ENCODE results near the gene WDR76. TPM values are rescaled to one million over a fixed set of nuclear protein-coding genes. Genes with fewer than 3 reads are reported as not detected.

WDR76 gene
- total RNA-seq, 1 donor from 2014 or later, result 4.5 TPM

DNA sequence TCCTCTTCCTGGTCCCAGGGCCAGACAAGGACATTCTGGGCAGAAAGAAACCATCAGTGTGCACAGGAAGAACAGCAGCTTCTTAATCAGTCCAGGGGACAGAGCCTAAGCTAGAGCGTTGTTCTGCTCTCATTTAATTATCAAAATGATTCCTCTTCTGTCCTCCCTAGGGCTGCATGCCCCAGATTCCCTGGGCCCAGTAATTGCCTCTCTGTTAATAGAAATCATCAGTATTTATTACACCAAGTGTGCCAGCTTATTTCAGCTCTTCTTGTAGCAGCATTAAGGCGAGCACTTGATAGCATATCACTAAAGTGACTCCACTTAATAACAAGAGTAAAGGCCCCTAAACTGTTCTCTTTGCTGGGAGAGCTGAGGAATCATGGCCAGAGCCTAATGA lies 72.1 kb downstream of the WDR76 start:
- Histone ChIP-seq H3K4me3 (ENCODE audit: low read depth, low read length) (no peak overlapping the region), H3K27me3 (ENCODE audit: control insufficient read depth, insufficient read depth, low read length) (no peaks in the 10 kb centered on the region), H3K36me3 (ENCODE audit: control insufficient read depth, insufficient read depth, low read length) (peaks cover 1% of the 10 kb centered on the region)
- TF ChIP-seq, protein P1, sequence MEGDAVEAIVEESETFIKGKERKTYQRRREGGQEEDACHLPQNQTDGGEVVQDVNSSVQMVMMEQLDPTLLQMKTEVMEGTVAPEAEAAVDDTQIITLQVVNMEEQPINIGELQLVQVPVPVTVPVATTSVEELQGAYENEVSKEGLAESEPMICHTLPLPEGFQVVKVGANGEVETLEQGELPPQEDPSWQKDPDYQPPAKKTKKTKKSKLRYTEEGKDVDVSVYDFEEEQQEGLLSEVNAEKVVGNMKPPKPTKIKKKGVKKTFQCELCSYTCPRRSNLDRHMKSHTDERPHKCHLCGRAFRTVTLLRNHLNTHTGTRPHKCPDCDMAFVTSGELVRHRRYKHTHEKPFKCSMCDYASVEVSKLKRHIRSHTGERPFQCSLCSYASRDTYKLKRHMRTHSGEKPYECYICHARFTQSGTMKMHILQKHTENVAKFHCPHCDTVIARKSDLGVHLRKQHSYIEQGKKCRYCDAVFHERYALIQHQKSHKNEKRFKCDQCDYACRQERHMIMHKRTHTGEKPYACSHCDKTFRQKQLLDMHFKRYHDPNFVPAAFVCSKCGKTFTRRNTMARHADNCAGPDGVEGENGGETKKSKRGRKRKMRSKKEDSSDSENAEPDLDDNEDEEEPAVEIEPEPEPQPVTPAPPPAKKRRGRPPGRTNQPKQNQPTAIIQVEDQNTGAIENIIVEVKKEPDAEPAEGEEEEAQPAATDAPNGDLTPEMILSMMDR (IDR thresholded peaks at IDR 0.05; ENCODE audit: insufficient read depth, low read length, poor library complexity, severe bottlenecking), result no peak
- no peak for DNase-seq (ENCODE audit: low read depth)

DNA sequence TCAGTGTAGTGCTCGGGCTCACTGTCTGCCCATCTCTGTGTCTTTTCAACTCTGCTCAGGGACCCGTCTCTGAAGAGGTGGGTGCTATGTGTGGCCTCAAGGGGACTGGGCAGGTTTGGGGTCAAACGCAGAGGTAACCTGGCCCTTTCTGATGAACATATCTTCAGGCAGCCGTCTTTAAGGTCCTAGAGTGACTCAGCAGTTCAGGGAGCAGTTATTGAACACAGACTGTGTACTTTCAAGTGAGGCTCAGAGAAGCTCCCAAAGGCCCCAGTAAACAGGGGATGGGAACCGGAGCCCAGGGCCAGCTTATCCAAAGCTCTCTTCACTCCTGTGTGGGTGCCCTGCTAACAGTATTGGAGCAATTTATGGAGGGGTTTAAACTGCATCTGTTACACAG lies 73.1 kb downstream of the WDR76 start:
- no peak for DNase-seq (ENCODE audit: low read depth)
- H3K27me3 ChIP-seq (ENCODE audit: control insufficient read depth, insufficient read depth, low read length), result no peaks in the 10 kb centered on the region
- H3K36me3 ChIP-seq (ENCODE audit: control insufficient read depth, insufficient read depth, low read length), result peaks cover 1% of the 10 kb centered on the region
- TF ChIP-seq, protein P1 (IDR thresholded peaks at IDR 0.05; ENCODE audit: insufficient read depth, low read length, poor library complexity, severe bottlenecking), result no peak
- no peak overlapping the region for H3K4me3 ChIP-seq (ENCODE audit: low read depth, low read length)

DNA sequence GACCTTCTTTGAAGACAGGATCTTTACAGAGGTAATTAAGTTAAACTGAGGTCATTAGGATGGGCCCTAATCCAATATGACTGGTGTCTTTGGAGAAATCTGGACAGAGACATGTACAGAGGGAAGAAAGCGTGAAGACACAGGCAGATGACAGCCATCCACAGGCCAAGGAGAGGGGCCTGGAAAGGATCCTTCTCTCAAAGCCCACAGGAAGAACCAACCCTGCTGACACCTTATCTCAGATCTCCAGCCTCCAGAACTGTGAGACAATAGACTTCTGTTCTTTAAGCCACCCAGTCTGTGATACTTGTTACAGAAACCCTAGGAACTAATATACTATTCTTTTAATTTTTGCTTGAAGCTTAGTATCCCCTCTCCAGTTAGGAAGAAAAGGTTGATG lies 74.2 kb downstream of the WDR76 start:
- TF ChIP-seq, protein P1 (IDR thresholded peaks at IDR 0.05; ENCODE audit: insufficient read depth, low read length, poor library complexity, severe bottlenecking), result no peak

DNA sequence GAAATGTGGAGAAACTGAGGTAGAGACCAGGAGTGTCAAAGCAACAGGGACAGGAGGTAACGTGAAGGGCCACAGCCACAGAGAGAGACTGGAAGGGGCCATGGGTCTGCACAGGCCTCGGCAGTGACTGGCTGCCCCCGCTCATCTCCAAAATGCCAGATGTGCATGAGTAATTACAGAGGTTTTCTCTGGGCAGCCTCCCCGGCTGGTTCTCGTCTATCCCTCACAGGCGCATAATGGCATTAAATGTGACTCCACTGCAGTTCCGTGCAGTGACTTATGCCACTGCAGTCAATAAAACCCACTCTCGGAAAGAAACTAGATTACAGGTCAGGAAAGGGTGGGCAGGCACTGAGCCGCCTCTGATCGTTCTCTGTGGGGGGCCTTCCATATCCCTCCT lies 74.7 kb downstream of the WDR76 start:
- no peak overlapping the region for H3K4me3 ChIP-seq (ENCODE audit: low read depth, low read length)
- peaks cover 1% of the 10 kb centered on the region for H3K36me3 ChIP-seq (ENCODE audit: control insufficient read depth, insufficient read depth, low read length)
- TF ChIP-seq, protein P1 (IDR thresholded peaks at IDR 0.05; ENCODE audit: insufficient read depth, low read length, poor library complexity, severe bottlenecking), result no peak
- DNase-seq (ENCODE audit: low read depth), result no peak
- no peaks in the 10 kb centered on the region for H3K27me3 ChIP-seq (ENCODE audit: control insufficient read depth, insufficient read depth, low read length)

More for the DNA sequence above, 74.2 kb downstream of the WDR76 start:
- no peak for DNase-seq (ENCODE audit: low read depth)
- H3K4me3 ChIP-seq (ENCODE audit: low read depth, low read length), result no peak overlapping the region
- peaks cover 1% of the 10 kb centered on the region for H3K36me3 ChIP-seq (ENCODE audit: control insufficient read depth, insufficient read depth, low read length)
- no peaks in the 10 kb centered on the region for H3K27me3 ChIP-seq (ENCODE audit: control insufficient read depth, insufficient read depth, low read length)

DNA sequence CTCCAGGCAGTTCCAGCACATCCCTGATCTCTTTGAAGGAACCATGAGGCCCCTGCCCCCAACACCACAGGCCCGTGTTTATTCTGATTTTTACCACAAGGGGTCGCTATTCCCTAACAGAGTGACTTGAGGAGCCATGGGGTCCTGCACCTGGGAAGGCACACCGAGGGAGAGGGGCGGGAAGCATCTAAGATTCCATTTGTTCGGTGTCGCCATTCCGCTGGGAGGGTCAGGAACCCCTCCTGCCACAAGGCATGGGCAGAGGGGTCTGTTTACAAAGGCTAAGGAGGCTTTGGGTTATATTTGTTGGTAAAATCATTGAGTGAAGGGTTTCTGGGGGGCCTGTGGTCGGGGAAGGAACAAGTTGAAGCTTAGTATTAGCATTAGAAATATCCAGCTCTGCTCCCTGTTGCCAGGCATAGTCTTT lies 77.1 kb downstream of the WDR76 start:
- TF ChIP-seq, protein P1 (IDR thresholded peaks at IDR 0.05; ENCODE audit: insufficient read depth, low read length, poor library complexity, severe bottlenecking), result peak; percentile 80
- DNase-seq (ENCODE audit: low read depth), result no peak
- Histone ChIP-seq H3K4me3 (ENCODE audit: low read depth, low read length) (no peak overlapping the region), H3K36me3 (ENCODE audit: control insufficient read depth, insufficient read depth, low read length) (peaks cover 1% of the 10 kb centered on the region), H3K27me3 (ENCODE audit: control insufficient read depth, insufficient read depth, low read length) (no peaks in the 10 kb centered on the region)

DNA sequence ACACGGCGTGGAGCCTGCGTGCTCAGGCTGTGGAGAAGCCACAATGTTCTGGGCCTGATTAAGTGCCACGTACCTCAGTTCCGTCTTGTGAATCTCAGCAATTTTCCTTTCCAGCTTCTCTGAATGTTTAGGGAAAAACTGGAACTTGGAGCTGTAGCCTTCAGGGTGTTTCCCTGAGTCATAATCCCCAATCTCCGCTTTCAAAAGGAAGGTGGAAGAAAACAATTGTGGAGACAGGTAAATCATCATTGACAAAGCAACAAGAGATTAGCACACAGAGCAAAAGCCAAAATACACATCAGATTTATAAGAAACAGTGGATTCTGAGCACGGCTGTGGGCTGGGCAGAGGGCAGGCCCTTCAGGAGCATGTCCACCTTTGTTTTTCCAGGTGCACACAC lies 79.0 kb downstream of the WDR76 start:
- no peak overlapping the region for H3K4me3 ChIP-seq (ENCODE audit: low read depth, low read length)
- DNase-seq (ENCODE audit: low read depth), result no peak
- H3K36me3 ChIP-seq (ENCODE audit: control insufficient read depth, insufficient read depth, low read length), result peaks cover 1% of the 10 kb centered on the region
- TF ChIP-seq, protein P1 (IDR thresholded peaks at IDR 0.05; ENCODE audit: insufficient read depth, low read length, poor library complexity, severe bottlenecking), result no peak
- no peaks in the 10 kb centered on the region for H3K27me3 ChIP-seq (ENCODE audit: control insufficient read depth, insufficient read depth, low read length)

Data from kidney epithelial cell (primary cell).